Stimulated activated CD4-positive, alpha-beta T cell treated with anti-CD3 and anti-CD28 coated beads, Interleukin-4, amount 100 ng/mL, for 48 hours (primary cell): Measurements from ENCODE around the gene ITGB6.
"Not testable (repeated sequence)": the region's sequence is repeated elsewhere in the genome, so short reads cannot be mapped to it uniquely, and the experiment has no call there.

ENCODE experiments used
- DNase-seq, 2 donors: peaks; one replicate each; pipeline ENCODE4 v3.0.0-alpha.2; 2020; ENCODE audit warnings: low read depth in 2 of 2

Gene ITGB6

GRCh38 chr2:160181146-160181836 lies 18.8 kb downstream of the ITGB6 start:
- not testable (repeated sequence) for DNase-seq

GRCh38 chr2:160180690-160181089 lies 19.4 kb downstream of the ITGB6 start:
- DNase-seq, result not testable (repeated sequence)

- DNase-seq, result no peak
Measured at GRCh38 chr2:160180172-160180571, 19.9 kb downstream of the ITGB6 start.

GRCh38 chr2:160175169-160176134 lies 24.6 kb downstream of the ITGB6 start:
- DNase-seq, result no peak

GRCh38 chr2:160174322-160174721 lies 25.8 kb downstream of the ITGB6 start:
- DNase-seq, result no peak

- DNase-seq, result no peak
Measured at GRCh38 chr2:160169988-160170387, 30.1 kb downstream of the ITGB6 start.

GRCh38 chr2:160169471-160169870 lies 30.6 kb downstream of the ITGB6 start:
- no peak for DNase-seq

GRCh38 chr2:160168878-160169277 lies 31.2 kb downstream of the ITGB6 start:
- DNase-seq, result no peak

GRCh38 chr2:160167089-160167740 lies 32.9 kb downstream of the ITGB6 start:
- DNase-seq, result no peak

- DNase-seq, result no peak
Measured at GRCh38 chr2:160165996-160166395, 34.1 kb downstream of the ITGB6 start.

- DNase-seq, result no peak
Measured at GRCh38 chr2:160165081-160165480, 35.0 kb downstream of the ITGB6 start.

- DNase-seq, result no peak
Measured at GRCh38 chr2:160157861-160158829, 41.9 kb downstream of the ITGB6 start.

GRCh38 chr2:160156665-160157064 lies 43.4 kb downstream of the ITGB6 start:
- no peak for DNase-seq

GRCh38 chr2:160156100-160156499 lies 44.0 kb downstream of the ITGB6 start:
- DNase-seq, result no peak

GRCh38 chr2:160148419-160148818 lies 51.7 kb downstream of the ITGB6 start:
- not testable (repeated sequence) for DNase-seq

- no peak for DNase-seq
Measured at GRCh38 chr2:160145471-160145870, 54.6 kb downstream of the ITGB6 start.

- DNase-seq, result no peak
Measured at GRCh38 chr2:160144280-160144990, 55.6 kb downstream of the ITGB6 start.

- DNase-seq, result no peak
Measured at GRCh38 chr2:160142472-160142871, 57.6 kb downstream of the ITGB6 start.

- no peak for DNase-seq
Measured at GRCh38 chr2:160141912-160142311, 58.2 kb downstream of the ITGB6 start.

- no peak for DNase-seq
Measured at GRCh38 chr2:160141419-160141818, 58.7 kb downstream of the ITGB6 start.
